ENCODE data around the gene ITCH.
A peak's percentile ranks its signal among the peaks of the same experiment; 100 is the strongest.
"Not testable (repeated sequence)": the region's sequence is repeated elsewhere in the genome, so short reads cannot be mapped to it uniquely, and the experiment has no call there.

Gene ITCH

DNA sequence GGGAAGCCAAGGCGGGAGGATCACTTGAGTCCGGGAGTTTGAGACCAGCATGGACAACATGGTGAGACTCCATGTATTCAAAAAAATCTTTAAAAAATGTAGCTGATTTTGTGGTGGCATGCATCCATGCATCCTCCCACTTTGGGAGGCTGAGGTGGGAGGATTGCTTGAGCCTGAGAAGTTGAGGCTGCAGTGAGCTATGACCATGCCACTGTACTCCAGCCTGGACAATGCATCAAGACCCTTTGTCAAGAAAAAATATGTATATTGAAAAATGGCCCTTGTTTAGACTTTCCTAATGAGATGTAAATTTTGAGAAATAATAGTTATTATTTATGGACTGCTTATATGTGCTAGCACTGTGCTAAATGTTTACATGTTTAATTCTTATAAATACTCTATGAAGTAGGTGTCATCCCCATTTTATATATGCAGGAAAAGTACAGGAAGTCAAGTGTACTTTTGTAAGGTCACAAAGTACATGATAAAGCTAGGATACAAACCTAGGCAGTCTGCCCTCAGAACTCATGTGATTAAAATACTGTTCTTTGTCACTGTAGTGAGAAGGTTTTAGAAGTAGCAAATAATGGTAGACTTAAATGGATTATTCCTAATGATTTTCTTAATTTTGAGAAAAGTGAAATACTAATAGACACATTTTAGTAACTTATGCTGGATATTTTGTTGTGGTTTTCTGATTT, 58.8 kb downstream of the ITCH start:
- no peak for DNase-seq

DNA sequence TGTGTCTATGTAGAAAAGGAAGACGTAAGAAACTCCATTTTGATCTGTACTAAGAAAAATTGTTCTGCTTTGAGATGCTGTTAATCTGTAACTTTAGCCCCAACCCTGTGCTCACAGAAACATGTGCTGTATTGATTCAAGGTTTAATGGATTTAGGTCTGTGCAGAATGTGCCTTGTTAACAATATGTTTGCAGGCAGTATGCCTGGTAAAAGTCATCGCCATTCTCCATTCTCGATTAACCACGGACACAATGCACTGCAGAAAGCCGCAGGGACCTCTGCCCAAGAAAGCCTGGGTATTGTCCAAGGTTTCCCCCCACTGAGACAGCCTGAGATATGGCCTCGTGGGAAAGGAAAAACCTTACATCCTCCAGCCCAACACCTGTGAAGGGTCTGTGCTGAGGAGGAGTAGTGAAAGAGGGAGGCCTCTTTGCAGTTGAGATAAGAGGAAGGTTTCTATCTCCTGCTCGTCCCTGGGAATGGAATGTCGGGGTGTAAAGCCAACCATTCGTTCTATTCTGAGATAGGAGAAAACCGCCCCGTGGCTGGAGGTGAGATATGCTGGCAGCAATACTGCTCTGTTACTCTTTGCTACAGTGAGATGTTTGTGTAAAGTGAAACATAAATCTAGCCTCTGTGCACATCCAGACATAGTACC, 62.1 kb downstream of the ITCH start:
- not testable (repeated sequence) for DNase-seq

DNA sequence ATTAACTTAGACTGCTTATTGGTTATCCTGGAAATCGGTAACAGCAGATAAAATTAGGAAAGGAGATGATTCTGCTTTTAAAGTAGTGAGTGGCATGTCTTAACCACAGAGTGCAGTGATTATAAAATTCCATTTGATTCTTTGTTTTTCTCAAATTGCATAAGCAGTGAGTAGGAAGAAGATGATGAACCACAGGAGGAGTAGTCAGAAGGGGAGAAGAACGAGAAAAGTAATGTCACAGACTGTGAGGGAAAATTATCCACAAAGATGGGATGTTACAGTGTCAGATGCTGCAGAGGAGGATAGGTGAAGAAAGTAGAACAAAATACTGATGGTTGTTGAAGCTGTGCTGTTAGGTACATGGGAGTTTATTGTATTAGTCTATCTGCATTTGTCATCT, 63.0 kb downstream of the ITCH start:
- no peak for DNase-seq

DNA sequence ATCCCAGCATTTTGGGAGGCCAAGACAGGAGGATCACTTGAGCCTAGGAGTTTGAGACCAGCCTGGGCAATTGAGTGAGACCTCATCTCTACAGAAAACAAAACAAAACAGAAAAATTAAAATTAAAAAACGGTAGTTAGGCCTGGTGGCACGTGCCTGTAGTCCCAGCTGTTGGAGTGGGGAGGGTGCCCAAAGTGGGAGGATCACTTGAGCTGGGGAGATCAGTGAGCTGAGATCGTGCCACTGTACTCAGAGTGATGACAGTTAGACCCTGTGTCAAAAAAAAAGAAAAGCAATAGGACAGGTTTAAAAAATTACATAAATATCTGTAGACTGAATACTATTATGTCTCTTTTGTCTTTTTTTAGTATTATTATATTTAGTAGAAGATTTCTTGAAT, 64.3 kb downstream of the ITCH start:
- no peak for DNase-seq

DNA sequence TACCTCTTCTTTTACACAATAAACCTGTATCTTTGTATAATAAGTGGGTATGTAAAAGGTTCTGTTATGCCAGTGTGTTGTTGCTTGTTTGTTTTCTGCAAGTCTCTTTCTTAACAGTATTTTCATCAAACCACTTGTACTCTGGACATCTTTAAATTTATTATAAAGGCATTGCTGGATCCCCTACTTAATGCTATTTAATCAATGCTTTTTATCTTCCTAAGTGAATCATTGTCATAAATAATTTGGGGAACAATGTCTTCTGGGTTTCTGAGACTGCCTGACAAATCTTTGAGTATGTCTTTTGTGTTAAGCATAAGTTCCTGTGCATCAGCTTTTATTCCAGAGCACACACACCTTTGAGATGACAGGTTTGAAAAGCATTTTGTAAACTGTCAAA, 64.7 kb downstream of the ITCH start:
- no peak for DNase-seq

DNA sequence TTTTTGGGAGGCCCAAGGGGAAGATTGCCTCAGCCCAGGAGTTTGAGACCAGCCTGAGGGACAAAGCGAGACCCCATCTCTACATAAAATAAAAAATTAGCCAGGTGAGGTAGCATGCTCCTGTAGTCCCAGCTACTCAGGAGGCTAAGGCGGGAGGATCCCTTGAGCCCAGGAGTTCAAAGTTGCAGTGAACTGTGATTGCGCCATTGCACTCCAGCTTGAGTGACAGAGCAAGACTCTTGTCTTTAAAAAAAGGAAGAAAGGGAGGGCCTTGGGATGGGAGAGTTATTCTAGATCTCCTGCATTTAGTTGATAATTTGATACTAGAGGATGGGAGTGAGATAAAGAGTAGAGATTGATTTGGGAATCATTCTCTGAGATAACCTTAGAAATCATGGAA, 68.1 kb downstream of the ITCH start:
- DNase-seq = no peak

DNA sequence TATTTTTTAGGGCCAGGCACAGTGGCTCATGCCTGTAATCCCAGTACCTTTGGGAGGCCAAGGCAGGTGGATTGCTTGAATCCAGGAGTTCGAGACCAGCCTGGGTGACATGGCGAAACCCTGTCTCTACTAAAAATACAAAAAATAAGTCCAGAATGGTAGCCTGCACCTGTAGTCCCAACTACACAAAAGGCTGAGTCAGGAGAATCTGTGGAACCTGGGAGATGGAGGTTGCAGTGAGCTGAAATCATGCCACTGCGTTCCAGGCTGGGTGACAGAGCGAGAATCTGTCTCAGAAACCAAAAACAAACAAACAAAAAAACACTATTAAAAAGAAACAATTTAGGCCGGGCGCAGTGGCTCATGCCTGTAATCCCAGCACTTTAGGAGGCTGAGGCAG, 69.6 kb downstream of the ITCH start:
- DNase-seq = not testable (repeated sequence)

DNA sequence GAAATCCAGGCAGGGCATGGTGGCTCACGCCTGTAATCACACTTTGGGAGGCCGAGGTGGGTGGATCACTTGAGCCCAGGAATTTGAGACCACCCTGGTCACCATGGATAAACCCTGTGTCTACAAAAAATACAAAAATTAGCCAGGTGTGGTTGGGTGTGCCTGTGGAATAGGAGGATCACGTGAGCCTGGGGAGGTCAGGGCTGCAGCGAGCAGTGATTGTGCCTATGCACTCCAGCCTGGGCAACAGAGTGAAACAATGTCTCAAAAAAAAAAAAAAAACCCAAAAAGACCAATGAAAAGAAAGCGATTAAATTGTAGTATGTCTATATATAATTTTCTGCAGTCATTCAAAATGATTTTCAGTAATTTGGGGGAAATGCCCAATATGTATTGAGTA, 70.3 kb downstream of the ITCH start:
- no peak for DNase-seq

DNA sequence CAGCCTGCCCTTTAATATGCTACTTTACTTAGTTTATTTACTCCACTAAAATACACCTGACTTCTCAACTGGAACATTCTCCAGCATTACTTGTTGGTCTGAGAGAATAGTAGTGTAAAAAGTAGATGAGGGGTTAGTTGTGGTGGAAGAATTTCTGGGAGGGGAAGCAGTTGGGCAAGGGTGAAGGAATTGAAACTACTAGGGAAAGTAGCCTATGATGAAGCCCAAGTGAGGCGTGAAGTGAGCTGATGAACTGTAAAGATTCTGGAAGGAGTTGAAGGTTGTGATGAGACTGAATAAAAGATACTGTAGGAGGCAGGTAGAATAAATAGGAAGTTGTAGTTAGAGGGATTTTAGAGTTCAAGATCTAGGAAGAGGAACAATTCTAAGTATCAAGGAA, 72.5 kb downstream of the ITCH start:
- DNase-seq = no peak

DNA sequence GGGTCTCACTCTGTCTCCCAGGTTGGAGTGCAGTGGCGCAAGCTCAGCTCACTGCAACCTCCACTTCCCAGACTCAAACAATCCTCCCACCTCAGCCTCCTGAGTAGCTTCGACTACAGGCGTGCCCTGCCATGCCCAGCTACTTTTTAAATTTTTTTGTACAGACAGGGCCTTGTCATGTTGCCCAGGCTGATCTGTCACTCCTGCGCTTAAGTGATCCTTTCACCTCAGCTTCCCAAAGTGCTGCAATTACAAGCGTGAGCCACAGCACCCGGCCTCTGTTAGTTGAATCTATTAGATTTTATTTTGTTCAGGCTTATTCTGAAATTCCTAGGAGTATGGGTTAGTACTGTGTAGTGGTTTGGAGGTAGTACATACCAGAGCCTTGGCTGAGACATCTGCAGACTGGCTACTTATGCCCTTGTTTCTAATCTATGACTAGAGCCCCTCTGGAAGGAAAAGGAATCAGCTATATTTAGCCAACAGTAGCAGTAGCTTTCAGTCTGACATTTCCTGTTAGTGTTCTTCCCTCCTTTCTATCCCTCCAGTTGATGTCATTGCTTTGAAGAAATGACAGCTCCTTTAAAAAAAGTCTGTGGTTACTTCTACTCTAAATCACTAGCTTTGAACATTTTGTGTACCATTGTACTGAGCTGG, 74.4 kb downstream of the ITCH start:
- DNase-seq = peak in 1 of 2 donors; percentile 75

DNA sequence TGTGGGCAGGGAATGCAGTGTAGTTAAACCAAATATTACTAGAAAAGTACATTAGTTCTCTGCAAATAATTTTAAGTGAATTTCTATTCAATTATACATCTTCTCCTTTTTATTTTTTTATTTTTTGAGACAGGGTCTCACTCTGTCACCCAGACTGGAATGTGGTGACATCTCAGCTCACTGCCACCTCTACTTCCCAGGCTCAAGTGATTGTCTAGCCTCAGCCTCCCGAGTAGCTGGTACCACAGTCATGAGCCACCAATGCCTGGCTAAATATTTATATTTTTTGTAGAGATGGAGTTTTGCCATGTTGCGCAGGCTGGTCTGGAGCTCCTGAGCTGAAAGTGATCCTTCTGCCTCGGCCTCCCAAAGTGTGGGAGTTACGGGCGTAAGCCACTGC, 76.1 kb downstream of the ITCH start:
- no peak for DNase-seq

DNA sequence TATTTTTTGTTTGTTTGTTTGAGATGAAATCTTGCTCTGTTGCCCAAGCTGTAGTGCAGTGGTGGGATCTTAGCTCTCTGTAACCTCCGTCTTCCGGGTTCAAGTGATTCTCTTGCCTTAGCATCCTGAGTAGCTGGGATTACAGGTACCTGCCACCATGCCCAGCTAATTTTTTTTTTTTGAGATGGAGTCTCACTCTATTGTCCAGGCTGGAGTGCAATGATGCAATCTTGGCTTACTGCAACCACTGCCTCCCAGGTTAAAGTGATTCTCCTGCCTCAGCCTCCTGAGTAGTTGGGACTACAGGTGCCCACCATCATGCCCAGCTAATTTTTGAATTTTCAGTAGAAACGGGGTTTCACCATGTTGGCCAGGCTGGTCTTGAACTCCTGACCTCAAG, 78.3 kb downstream of the ITCH start:
- not testable (repeated sequence) for DNase-seq

DNA sequence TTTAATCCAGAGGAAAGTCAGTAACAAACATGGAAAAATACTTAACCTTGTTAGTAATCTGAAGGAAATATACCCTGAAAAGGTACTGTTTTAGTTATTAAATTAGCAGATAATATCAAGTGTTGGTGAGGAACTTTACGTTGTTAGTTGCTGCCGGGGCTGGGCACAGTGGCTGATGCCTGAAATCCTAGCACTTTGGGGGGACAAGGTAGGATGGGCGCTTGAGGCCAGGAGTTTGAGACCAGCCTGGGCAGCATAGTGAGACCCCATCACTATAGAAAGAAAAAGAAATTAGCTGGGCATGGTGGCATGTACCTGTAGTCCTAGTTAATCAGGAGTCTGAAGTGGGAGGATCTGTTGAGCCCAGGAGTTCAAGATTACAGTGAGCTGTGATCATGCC, 80.5 kb downstream of the ITCH start:
- no peak for DNase-seq

DNA sequence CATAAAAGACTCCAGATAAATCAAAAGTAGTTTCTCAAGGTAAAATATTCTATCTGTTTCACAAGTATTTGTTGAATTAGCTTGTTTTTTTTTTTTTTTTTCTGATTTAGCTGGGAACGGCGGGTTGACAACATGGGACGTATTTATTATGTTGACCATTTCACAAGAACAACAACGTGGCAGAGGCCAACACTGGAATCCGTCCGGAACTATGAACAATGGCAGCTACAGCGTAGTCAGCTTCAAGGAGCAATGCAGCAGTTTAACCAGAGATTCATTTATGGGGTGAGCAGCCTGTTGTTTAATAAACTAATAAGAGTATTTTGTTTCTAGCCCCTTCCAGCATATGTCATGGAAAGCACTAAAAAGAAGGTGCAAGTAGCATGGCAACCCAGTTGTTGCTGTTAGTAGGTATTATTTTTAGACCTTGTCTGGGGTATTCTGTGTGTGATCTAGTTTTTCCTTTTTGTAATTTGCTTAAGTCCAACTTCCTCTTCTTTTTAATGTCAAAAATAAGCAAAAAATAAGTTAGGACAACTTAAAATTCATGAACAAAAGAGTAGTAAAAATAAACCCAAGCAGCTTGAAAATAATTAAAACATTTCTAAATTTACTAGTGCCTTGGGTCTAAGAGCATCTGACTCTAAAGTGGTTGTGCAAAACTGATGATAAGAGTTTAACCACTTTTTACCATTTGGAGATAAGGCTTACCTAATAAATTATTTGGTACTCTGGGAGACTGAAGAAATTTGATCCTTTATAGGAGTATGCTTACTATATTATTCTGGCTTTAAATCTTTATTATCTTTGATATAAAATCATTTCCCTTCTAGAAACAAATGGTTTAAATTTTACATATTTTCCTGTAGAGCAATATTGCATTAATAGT, 82.3 kb downstream of the ITCH start:
- DNase-seq = peak in 1 of 2 donors; percentile 68

DNA sequence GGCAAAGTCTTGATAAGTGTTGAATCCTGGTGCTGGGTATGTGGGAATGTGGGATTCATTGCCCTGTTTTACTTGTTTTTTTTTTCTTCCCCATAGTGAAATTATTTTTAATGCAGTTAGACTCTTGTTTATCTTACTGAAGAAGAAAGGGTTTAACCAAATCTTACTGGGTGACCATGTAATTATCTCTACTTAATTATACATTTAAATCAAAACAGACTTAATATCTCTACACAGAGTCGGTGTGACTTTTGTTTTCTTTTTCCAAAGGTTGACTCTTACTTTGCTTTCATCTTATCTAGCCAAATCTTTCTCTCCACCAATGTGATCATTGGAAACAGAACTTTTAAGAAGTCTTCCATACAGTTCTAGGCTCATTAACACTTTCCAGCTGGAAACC, 85.4 kb downstream of the ITCH start:
- DNase-seq = no peak

DNA sequence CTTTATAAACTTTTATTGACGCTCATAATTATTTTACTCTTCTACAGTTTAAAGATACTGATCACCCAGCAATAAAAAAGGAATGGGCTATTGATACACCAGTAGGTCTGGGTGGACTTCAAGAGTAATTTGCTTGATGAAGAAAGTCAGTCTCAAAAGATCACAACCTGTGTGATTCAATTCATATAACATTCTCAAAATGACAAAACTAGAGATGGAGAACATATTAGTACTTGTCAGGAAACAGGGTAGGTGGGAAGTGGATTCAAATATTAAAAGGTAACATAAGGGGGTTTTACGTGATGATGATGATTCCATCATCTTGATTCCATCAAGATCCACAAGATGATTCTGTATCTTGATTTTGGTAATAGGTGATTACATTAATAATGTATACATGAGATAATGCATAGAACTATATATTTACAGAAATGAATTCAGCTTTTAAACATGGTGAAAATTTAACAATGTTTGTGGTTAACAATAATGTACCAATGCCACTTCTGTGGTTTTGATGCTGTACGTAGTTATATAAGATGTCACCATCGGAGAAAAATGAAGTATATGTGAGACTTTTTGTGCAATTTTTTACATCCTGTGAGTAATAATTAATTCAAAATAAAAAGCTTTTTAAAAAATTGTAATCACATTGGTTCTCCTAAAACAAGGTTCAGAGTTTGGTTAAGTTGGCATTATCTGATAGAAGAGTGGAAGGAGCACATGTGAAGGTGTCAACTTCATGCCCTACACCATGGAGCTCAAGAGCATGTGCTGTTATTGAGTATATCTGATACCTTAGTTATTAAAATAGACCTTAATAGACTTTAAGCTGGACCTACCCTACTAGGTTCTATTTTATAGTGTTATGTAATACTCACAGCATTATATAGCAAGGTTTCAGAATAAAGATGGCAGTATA, 86.9 kb downstream of the ITCH start:
- DNase-seq = no peak

DNA sequence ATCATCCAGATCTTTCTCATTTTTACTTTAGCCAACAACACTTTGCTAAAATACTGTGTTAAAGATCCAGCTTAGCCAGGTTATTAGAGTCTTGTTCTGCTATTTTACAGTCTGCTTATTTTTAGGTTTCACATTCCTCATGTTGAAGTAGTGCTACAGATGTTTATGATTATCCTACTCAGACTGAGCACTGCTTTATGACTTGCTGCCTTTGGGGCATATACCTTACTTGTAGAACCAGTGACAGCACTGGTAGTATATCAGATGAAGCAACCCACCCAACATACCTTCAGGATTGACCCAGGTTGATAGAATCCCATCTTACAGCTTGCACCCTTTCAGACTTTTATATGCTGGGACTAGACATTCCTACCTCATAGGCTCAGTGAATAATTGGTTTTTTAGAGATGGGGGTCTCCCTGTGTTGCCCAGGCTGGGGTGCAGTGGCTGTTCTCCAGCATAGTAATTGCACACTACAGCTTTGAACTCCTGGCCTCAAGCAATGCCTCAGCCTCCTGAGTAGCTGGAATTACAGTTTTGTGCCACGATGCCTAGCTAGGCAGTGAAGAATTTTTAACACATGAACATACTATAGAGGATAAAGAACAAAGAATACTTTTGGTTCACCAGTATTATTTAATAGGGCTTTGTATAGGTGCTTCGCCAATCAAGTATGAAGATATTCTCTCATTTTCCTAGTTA, 89.4 kb downstream of the ITCH start:
- DNase-seq = no peak

DNA sequence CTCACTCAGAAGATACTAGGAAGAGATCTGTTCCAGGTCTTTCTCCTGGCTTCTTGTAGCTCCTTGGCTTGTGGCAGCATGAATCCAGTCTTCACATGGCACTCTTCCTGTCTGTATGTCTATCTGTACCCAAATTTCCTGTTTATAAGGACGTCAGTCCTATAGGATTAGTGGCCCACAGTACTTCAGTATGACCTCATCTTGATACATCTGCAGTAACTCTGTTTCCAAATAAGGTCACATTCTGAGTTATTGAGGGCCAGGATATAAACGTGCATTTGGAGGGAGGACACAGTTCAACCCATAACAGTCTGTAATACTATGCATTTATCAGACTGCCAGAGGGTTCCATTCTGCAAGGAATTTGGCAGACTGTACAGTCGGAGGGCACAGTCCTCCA, 95.6 kb downstream of the ITCH start:
- no peak for DNase-seq

DNA sequence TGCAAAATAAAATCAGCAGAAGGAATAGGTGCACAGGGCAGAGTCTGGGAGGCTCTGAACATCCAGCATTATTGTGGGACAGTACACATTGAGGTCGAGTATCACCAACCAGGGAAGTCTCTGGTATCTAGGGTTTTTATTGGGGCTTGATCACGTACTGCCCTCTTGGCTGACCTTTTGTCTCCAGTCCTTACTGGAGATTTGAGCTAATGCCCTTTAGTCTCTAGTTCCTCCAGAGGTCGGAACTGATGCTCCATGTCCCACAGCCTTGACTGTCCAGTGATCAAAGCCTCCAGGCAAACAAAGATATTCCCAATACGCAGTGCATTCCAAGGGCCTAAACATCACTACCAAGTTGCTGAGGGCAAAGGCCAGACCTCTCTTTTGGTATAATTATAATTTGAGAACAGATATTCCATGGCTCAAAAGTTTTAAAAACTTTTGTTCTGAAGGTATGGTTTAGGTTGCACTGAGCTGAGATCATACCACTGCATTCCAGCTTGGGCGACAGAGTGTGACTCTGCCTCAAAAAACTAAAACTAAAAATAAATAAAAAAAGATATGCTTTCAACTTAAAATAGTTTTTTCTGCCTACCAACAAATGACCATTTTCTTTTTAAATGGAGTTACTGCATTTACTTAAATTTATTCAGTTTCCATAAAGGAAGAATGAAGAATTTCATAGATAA, 96.3 kb downstream of the ITCH start:
- DNase-seq = no peak

DNA sequence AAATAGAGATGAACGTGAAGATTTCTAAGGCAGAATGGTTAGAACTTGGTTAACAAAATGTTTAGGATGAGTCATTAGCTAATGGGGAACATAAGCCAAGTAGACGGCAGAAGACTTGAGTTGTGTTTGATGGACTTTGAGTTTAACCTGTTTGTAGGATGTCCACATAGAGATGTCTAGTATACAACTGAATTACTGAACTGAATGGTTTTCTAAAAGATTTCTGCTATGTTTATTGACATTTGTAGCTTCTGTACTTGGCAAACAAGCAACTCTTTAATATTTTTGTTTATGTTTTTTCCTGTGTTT, 98.7 kb downstream of the ITCH start:
- no peak for DNase-seq

DNA sequence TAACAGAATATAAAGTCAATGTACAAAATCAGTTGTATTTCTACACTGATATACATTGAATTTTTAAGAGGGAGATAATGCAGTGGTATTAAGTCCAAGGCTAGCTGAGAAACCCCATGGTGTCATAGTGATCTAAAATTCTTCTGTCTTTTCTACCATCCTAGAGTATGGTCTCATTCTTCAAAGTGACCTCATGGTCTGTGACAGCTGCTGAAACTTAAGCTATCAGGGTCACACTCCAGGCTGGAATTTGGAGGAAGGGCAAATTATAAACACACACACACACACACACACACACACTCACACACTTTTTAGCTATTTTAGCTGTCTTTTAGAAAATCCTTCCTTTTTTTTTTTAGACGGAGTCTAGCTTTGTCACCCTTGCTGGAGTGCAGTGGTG, 105.9 kb downstream of the ITCH start:
- DNase-seq = no peak
